Measurements from ENCODE around the gene LANCL1.
"Not testable (repeated sequence)": the region's sequence is repeated elsewhere in the genome, so short reads cannot be mapped to it uniquely, and the experiment has no call there.

Gene LANCL1

DNA sequence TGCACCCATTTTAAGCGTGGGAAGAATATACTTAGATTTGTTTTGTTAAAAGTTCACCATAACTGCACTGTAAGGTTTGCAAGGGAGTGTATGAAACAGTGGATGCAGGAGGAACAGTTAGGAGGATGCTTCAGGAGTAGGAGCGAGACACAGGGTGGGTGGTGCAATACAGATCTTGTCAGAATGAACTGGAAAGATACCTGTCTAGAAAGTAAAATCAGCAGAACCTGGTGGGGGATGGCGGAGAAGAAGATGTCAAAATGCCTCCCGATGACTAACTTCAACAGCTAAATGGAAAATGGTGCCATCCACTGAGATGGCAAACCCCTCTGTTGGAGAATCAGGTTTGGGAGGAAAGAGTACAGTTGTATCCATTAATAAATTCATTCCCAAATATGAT lies 18.2 kb downstream of the LANCL1 start:
- DNase-seq = no peak

DNA sequence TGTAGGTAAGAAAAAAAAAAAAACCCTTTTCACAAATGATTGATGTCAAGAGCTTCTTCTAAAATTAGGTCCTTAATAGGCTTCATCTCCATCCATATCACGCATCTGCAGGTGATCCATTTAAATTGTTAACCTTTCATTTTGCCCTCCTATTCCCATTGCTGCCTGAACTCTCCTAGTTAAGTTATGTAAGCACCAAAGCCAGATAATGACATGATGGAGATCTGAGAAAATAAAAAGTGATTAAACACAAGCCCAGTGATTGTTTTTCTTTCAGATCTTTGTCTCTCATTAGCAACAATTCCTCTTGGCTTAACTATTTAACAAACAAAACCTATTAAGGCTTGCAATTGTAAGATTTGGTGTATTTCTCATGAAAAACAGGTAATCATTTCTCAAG lies 20.0 kb downstream of the LANCL1 start:
- no peak for DNase-seq

DNA sequence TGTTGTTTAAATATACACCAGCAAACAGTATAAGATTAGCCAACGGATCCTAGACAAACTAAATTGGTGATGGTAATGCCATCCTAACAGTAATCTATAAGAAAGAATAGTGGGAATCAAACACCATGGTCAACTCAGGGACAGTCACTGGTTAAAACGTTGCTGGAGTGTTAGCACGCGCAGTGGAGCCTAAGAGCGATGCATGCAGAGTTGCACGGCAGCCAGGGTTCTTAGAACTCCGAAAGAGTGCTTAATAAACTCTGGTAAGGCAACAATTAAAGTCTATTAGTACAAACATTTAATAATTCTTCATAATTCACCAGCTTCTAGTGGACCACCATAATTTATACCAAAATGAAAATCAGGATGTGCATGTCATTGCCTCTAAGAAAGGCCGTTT lies 22.2 kb downstream of the LANCL1 start:
- DNase-seq = no peak

DNA sequence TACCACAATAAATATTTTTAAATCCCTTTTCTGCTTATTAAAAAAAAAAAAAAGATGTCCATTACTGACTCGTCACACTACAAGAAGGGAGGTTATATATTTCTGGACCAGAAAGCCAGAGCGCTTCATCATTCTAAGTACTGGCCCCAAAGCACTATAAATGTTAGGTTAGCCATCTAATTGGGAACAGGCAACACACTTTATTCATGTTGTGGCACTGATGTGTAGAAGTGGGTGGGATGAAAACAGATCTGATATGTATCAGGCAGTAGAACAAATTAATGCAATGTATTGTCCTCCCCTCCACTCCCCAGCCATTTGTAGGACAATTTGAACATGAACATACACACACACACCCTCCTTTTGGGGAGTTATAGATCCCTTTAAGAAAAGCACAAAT lies 24.4 kb downstream of the LANCL1 start:
- DNase-seq = no peak

GRCh38 chr2:210450942-210451341 lies 25.6 kb downstream of the LANCL1 start:
- not testable (repeated sequence) for DNase-seq

DNA sequence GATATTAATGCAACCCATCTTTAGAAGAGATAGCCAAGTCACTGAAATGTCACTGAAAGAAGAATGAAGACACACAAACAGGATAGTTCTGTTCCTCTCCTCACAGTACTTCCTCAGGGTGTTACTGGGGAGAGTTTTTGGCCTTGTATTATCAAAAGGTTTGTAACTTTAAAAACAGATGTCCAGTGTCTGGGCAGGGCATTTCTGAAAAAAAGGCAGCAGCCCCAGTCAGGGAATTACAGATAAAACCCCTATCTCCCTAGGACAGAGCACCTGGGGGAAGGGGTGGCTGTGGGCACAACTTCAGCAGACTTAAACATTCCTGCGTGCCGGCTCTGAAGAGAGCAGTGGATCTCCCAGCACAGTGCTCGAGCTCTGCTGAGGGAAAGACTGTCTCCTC lies 30.8 kb downstream of the LANCL1 start:
- DNase-seq = no peak

- DNase-seq = peak; percentile 3
Measured at GRCh38 chr2:210445116-210445707, 31.3 kb downstream of the LANCL1 start.

GRCh38 chr2:210443527-210443926 lies 33.0 kb downstream of the LANCL1 start:
- no peak for DNase-seq

- no peak for DNase-seq
Measured at GRCh38 chr2:210442878-210443277, 33.7 kb downstream of the LANCL1 start.

GRCh38 chr2:210442457-210442856 lies 34.1 kb downstream of the LANCL1 start:
- DNase-seq = no peak

DNA sequence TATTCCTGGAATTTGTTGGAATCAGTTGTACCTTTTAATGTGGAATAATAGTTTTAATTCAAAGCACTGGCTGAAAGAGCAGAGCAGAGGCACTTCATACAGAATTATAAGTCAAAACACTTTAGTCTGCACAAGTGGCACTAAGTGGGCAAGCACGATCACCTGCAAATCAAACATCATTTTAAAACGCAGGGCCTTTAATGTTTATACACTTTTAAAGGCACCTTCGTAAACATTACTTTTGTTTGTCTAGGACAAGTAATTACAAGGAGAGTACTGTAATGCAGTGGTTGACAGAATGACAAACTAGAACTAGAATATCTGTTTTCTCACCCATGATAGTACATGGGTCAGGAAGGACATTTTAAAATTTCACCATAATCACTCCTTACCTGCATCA lies 36.4 kb downstream of the LANCL1 start:
- no peak for DNase-seq

GRCh38 chr2:210435439-210435838 lies 41.1 kb downstream of the LANCL1 start:
- no peak for DNase-seq

GRCh38 chr2:210432633-210433032 lies 43.9 kb downstream of the LANCL1 start:
- no peak for DNase-seq

DNA sequence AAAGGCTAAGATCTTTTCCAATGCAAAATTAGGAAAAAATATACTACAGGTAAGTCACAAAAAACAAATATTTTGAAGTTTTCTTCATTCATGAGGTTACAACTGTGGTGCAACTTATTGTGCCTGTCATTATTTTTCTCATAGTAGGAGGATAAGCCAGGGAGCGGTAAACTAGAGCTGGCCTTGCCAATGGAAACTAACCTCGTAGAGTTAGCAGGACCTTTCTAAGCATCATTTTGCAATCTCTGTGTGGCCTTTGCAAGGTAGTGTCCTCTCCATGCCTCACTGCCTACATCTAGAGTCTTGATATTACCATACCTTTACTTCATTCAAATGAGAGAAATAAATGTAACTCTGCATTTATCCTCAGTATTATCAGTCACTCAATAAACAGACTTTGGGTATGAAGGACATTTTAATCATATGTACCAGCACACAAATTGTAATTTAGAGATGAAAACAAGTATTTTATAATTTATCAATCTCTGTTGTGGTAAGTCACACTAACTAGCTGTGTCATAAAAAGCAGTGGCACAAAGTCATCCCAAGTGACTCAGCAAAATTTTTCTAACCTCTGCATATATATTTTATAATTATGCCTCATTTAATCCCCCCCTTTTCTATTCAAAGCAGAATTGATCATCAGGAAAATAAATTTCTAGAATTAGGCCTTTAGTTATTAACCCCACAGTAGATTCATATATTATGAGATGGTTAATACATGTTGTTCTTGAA lies 47.0 kb downstream of the LANCL1 start:
- no peak for DNase-seq

DNA sequence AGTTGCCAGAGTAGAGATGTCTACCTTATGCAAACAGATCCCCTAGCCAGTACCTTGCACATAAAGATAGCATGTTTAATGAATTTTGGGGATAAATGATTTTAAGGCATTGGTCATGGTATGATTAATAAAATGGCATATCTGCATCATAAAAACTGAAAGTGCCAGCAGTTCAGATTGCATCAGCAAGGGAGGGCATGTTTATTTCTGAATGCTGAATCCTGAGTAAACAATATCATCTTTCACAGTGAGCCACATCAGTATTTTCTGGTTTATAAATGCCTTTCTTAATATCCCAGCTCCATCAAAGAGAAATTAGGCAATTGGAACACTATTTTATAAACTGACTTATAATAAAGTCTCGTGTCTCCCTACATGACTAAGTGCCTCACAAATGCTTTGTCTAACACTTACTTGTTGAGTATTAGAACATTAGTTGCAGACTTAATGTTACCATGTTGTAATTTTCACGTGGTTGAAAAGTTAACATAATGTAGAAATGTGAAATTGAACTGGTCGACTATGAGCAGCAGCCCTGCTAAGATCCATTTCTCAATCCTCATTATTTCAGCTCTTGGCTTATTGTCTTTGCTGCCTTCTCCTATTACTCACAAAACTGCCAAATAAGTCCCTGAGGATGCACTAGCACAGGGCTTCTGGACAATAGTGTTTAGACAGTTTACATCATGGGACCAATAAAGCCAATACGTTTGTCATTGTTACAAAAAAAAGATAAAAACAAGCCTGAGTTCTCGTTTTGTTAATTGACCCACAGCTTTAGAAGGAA lies 48.0 kb downstream of the LANCL1 start:
- no peak for DNase-seq

- DNase-seq = not testable (repeated sequence)
Measured at GRCh38 chr2:210427309-210427708, 49.2 kb downstream of the LANCL1 start.

- no peak for DNase-seq
Measured at GRCh38 chr2:210422366-210422765, 54.2 kb downstream of the LANCL1 start.

DNA sequence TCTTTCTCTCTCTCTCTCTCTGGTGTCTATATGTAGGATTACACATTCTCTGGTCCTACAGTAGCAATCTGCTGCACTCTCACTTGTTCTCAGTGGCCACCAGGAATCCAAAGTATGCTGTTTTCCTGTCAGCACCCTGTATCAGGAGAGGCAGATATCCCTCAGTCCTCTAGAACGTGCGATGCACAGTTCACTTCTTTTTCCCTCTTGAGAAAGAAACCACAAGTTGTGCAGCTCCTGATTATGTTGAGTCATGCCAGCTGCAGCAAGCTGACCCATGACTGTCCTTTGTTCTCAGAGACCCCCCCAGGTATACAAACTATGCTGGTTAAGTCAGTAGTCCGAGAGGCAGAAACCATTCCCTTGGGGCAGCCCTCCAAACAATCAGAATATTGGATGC lies 54.6 kb downstream of the LANCL1 start:
- no peak for DNase-seq

GRCh38 chr2:210412660-210413059 lies 63.9 kb downstream of the LANCL1 start:
- no peak for DNase-seq

DNA sequence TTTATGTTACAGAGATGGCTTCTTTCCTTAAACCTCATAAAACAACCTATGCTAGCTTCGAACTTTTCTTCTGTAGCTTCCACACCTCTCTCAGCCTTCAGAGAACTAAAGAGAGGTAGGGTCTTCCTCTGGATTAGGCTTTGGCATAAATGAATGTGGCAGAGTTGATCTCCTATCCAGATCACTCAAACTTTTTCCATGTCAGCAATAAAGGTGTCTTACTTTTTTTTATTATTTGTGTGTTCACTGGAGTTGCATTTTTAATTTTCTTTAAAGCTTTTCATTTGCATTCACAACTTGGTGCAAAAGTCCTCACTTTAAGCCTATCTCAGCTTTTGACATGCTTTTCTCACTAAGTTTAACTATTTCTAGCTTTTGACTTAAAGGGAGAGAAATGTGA lies 66.0 kb downstream of the LANCL1 start:
- DNase-seq = no peak

DNA sequence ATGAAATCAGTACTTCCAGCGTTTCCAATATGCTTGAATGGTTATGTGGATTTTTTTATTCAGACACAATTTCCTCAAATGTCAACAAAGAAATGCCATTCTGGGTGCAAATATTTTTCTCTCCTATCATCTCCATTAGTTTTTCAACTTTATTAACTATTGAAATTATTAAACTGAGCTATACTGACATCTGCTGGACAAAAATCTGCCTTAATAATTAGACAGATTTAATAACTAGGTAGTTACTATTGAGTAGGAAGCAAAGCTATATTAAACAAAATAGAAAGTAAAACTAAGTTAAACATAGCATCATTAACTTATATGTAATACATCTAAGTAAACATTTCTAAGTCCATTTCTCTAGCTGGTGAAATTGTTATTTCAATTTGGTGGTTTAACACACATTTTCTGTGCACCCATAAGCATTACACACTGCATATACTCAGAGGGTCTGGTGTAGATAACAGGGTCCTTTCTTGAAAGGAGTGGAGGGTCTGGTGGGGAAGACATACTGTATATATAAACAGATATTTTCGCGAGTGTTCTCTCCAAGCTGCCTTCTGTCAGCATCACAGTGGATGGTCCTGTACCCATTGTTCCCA lies 77.0 kb downstream of the LANCL1 start:
- no peak for DNase-seq

- no peak for DNase-seq
Measured at GRCh38 chr2:210392469-210392881, 84.1 kb downstream of the LANCL1 start.

DNA sequence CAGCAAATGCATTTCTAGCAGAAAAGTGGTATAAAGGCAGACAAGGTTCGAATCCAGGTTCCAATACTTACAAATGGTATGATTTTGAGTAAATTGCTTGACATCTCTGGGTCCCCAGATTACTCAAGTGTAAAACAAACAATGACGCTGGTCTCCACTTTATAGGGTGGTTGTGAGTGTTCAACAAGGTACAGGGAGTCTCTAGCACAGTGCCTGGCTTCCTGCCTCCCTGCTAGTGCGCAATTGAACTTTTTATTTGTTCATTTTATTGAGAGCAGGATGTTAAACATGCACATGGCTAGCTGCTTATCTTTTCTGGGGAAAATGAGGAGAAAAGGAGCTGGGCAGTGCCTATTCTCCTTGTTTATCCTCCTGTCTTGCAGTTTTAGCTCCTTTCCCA lies 86.7 kb downstream of the LANCL1 start:
- DNase-seq = no peak

- no peak for DNase-seq
Measured at GRCh38 chr2:210388148-210388547, 88.4 kb downstream of the LANCL1 start.

Measured in NCI-H446 treated with DMSO at 0.1 percent for 48 hours (cell line).